OCI-LY1 (cell line): ENCODE measurements around the gene PRSS33.

ENCODE experiments used
- H2AFZ ChIP-seq: fragments of 200-600 bp; sonication (generic), shearing (Covaris generic); 2 replicates; pipeline ENCODE4 v1.6.0; 2014; ENCODE audit warnings: antibody characterized with exemption, mild to moderate bottlenecking, low read length
- H3F3A ChIP-seq: fragments of 200-600 bp; sonication (generic), shearing (Covaris generic); 2 replicates; pipeline ENCODE4 v1.6.0; 2014; ENCODE audit warnings: mild to moderate bottlenecking, antibody characterized with exemption, low read length, moderate library complexity; ENCODE audit not compliant: insufficient read depth
- H3K27ac ChIP-seq: fragments of 200-600 bp; sonication (generic); 2 replicates; pipeline ENCODE4 v1.5.1; 2014; ENCODE audit warnings: low read length, mixed run types, mild to moderate bottlenecking, low read depth; ENCODE audit not compliant: poor library complexity, severe bottlenecking
- H3K27me3 ChIP-seq: fragments of 200-600 bp; sonication (generic); 2 replicates; pipeline ENCODE4 v1.6.0; 2014; ENCODE audit warnings: antibody characterized with exemption, mild to moderate bottlenecking, low read length, moderate library complexity; ENCODE audit not compliant: insufficient read depth
- H3K36me3 ChIP-seq: fragments of 200-600 bp; sonication (generic); 2 replicates; pipeline ENCODE4 v1.6.1; 2014; ENCODE audit warnings: mild to moderate bottlenecking, antibody characterized with exemption, low read length, moderate library complexity, mixed read lengths; ENCODE audit not compliant: insufficient read depth
- H3K4me1 ChIP-seq: fragments of 200-600 bp; sonication (generic); 2 replicates; pipeline ENCODE4 v1.5.1; 2014; ENCODE audit warnings: mild to moderate bottlenecking, low read length, moderate library complexity; ENCODE audit not compliant: insufficient read depth, severe bottlenecking
- H3K4me2 ChIP-seq: fragments of 200-600 bp; sonication (generic), shearing (Covaris generic); 2 replicates; pipeline ENCODE4 v1.6.1; 2014; ENCODE audit warnings: low read length
- H3K4me3 ChIP-seq: fragments of 200-600 bp; sonication (generic); 2 replicates; pipeline ENCODE4 v1.5.1; 2014; ENCODE audit warnings: low read length, low read depth, mild to moderate bottlenecking, mixed read lengths; ENCODE audit not compliant: poor library complexity, severe bottlenecking
- H3K79me2 ChIP-seq: fragments of 200-600 bp; shearing (Covaris generic); 2 replicates; pipeline ENCODE4 v1.6.1; 2016; ENCODE audit warnings: mixed run types, low read length, mixed read lengths; ENCODE audit not compliant: insufficient read depth
- H3K9ac ChIP-seq: fragments of 200-600 bp; sonication (generic), shearing (Covaris generic); 2 replicates; pipeline ENCODE4 v1.6.1; 2014; ENCODE audit warnings: mild to moderate bottlenecking, low read length, mixed read lengths
- H3K9me2 ChIP-seq: fragments of 200-600 bp; sonication (generic), shearing (Covaris generic); 2 replicates; pipeline ENCODE4 v1.6.1; 2014; ENCODE audit warnings: low read depth, mild to moderate bottlenecking, low read length, mixed read lengths
- H3K9me3 ChIP-seq: fragments of 200-600 bp; shearing (Covaris generic); 2 replicates; pipeline ENCODE4 v1.6.1; 2014; ENCODE audit warnings: low read length, mixed read lengths
- H4K20me1 ChIP-seq: fragments of 200-600 bp; sonication (generic), shearing (Covaris generic); 2 replicates; pipeline ENCODE4 v1.6.0; 2016; ENCODE audit warnings: mild to moderate bottlenecking, low read length; ENCODE audit not compliant: insufficient read depth
- CTCF ChIP-seq: fragments of 200-600 bp; sonication (generic), shearing (Covaris generic); IDR thresholded peaks from 2 replicates; pipeline ENCODE4 v1.5.1; 2017; ENCODE audit warnings: mild to moderate bottlenecking, antibody characterized with exemption, low read length, moderate library complexity, mixed read lengths
- EZH2 ChIP-seq: fragments of 200-600 bp; sonication (generic), shearing (Covaris generic); IDR thresholded peaks from 2 replicates; pipeline ENCODE4 v1.8.0; 2017; ENCODE audit warnings: borderline replicate concordance, mixed run types, mild to moderate bottlenecking, antibody characterized with exemption, low read length, moderate library complexity, mixed read lengths

PRSS33 gene

DNA sequence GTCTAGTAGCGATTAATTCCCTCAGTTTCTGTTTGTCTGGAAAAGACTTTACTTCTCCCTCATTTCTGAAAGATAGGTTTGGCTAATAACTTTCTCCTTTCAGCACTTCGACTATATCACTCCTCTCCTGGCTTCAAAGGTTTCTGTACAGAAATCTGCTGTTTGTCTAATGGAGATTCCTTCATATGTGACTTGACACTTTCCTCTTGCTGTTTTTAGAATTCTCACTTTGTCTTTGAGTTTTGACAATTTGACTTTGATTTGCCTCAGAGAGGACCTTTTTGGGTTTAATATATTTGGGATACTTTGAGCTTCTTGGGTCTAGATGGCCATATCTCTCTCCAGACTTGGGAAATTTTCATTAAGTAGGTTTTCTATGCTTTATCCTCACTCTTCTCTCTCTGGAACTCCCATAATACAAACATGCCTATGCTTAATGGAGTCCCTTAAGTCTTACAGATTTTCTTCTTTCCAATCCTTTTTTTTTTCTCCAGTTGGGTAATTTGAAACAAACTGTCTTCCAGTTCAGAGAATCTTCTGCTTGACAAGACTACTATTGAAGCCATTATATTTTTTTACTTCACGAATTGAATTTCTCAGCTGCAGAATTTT lies 21.9 kb upstream of the PRSS33 start:
- Histone ChIP-seq H3K4me3 (no peak overlapping the region), H3K4me2 (no peak overlapping the region), H3K36me3 (no peaks in the 10 kb centered on the region), H3K4me1 (no peaks in the 10 kb centered on the region), H3K9me2 (no peaks in the 10 kb centered on the region), H2AFZ (no peak overlapping the region), H3K27me3 (peaks cover 18% of the 10 kb centered on the region), H4K20me1 (no peaks in the 10 kb centered on the region), H3F3A (no peaks in the 10 kb centered on the region), H3K9ac (no peak overlapping the region), H3K9me3 (no peaks in the 10 kb centered on the region), H3K79me2 (no peaks in the 10 kb centered on the region), H3K27ac (no peak overlapping the region)
- TF ChIP-seq EZH2 (no peak), CTCF (no peak)

GRCh38 chr16:2808181-2808580 lies 20.8 kb upstream of the PRSS33 start:
- no peak overlapping the region for H2AFZ ChIP-seq
- no peak overlapping the region for H3K27ac ChIP-seq
- H3K4me2 ChIP-seq: no peak overlapping the region
- no peak overlapping the region for H3K9ac ChIP-seq
- 0 out of 2 replicates have a peak, but pooled peaks cover 6% of the 10 kb centered on the region for H3K9me3 ChIP-seq
- H3K27me3 ChIP-seq: peaks cover 18% of the 10 kb centered on the region
- no peaks in the 10 kb centered on the region; the same call in 1 of the 2 replicates for H3K36me3 ChIP-seq
- H3K79me2 ChIP-seq: no peaks in the 10 kb centered on the region
- H3K4me1 ChIP-seq: no peaks in the 10 kb centered on the region
- no peak for TF ChIP-seq CTCF
- no peak for TF ChIP-seq EZH2
- no peaks in the 10 kb centered on the region for H3K9me2 ChIP-seq
- no peaks in the 10 kb centered on the region for H3F3A ChIP-seq
- H4K20me1 ChIP-seq: no peaks in the 10 kb centered on the region
- H3K4me3 ChIP-seq: no peak overlapping the region

- no peak overlapping the region for H2AFZ ChIP-seq
- 0 out of 2 replicates have a peak, but pooled peaks cover 6% of the 10 kb centered on the region for H3K9me3 ChIP-seq
- no peaks in the 10 kb centered on the region for H4K20me1 ChIP-seq
- no peaks in the 10 kb centered on the region; the same call in 1 of the 2 replicates for H3K36me3 ChIP-seq
- H3K4me2 ChIP-seq: no peak overlapping the region
- peaks cover 14% of the 10 kb centered on the region for H3K27me3 ChIP-seq
- H3K9me2 ChIP-seq: no peaks in the 10 kb centered on the region
- no peak overlapping the region for H3K27ac ChIP-seq
- no peaks in the 10 kb centered on the region for H3K79me2 ChIP-seq
- no peaks in the 10 kb centered on the region for H3F3A ChIP-seq
- TF ChIP-seq CTCF (no peak), EZH2 (no peak)
- no peak overlapping the region for H3K9ac ChIP-seq
- H3K4me3 ChIP-seq: no peak overlapping the region
- no peaks in the 10 kb centered on the region for H3K4me1 ChIP-seq
Measured at GRCh38 chr16:2806286-2806685, 18.9 kb upstream of the PRSS33 start.
